CD14-positive monocyte (primary cell): Measurements from ENCODE around the gene XRCC4. TPM values are rescaled to one million over a fixed set of nuclear protein-coding genes. Genes with fewer than 3 reads are reported as not detected.

Experiments used
- DNase-seq, 3 donors: peaks; one replicate each; pipeline ENCODE4 v3.0.0-alpha.2; 2011 to 2022
- H2AFZ ChIP-seq: 2 replicates; pipeline ENCODE4 v1.6.0; 2012; ENCODE audit warnings: mild to moderate bottlenecking, low read depth, low read length, inconsistent platforms; ENCODE audit not compliant: insufficient read depth, poor library complexity, severe bottlenecking
- H3K27ac ChIP-seq, 2 donors: 1 replicate in 1 of 2; 2 replicates in 1 of 2; pipeline ENCODE4 v1.5.1; 2012 to 2013; ENCODE audit warnings: low read length in 2 of 2, control low read depth in 1 of 2, inconsistent platforms in 1 of 2, low read depth in 1 of 2, mild to moderate bottlenecking in 1 of 2
- H3K27me3 ChIP-seq, 2 donors: one replicate each; pipeline versions ENCODE4 v1.6.0 to v1.6.1; 2011 to 2013; ENCODE audit warnings: low read length in 2 of 2; ENCODE audit not compliant: control insufficient read depth in 2 of 2, insufficient read depth in 2 of 2
- H3K36me3 ChIP-seq, 2 donors: replicated peaks in 1 of 2; 1 replicate in 1 of 2; 2 replicates in 1 of 2; pipeline versions ENCODE4 v1.5.1 to v1.6.1; 2012 to 2013; ENCODE audit warnings: low read length in 2 of 2, control low read depth in 1 of 2, inconsistent platforms in 1 of 2, mild to moderate bottlenecking in 1 of 2; ENCODE audit not compliant: insufficient read depth in 2 of 2, control insufficient read depth in 1 of 2
- H3K4me1 ChIP-seq, 2 donors: 1 replicate in 1 of 2; 2 replicates in 1 of 2; pipeline versions ENCODE4 v1.5.1 to v1.6.1; 2012 to 2013; ENCODE audit warnings: low read length in 2 of 2, control low read depth in 1 of 2, inconsistent platforms in 1 of 2, mild to moderate bottlenecking in 1 of 2, moderate library complexity in 1 of 2; ENCODE audit not compliant: insufficient read depth in 2 of 2, control insufficient read depth in 1 of 2
- H3K4me2 ChIP-seq: replicated peaks from 2 replicates; pipeline ENCODE3; 2012; ENCODE audit warnings: low read length, moderate library complexity, mild to moderate bottlenecking; ENCODE audit not compliant: poor library complexity, severe bottlenecking; ENCODE audit errors: extremely low read depth
- H3K4me3 ChIP-seq, 3 experiments: fragments of 200-600 bp in 1 of 3; sonication (generic) in 1 of 3; replicated peaks in 1 of 3; 1 replicate in 2 of 3; 2 replicates in 1 of 3; pipeline ENCODE4 v1.5.1; 2011 to 2013; ENCODE audit warnings: low read length in 3 of 3, mild to moderate bottlenecking in 3 of 3, control low read depth in 2 of 3, low read depth in 2 of 3, inconsistent platforms in 1 of 3, moderate library complexity in 1 of 3
- H3K79me2 ChIP-seq: 2 replicates; pipeline ENCODE4 v1.6.0; 2012; ENCODE audit warnings: mild to moderate bottlenecking, control low read depth, inconsistent platforms, low read length, moderate library complexity; ENCODE audit not compliant: insufficient read depth
- H3K9ac ChIP-seq: 2 replicates; pipeline ENCODE4 v1.6.0; 2017; ENCODE audit warnings: low read length, mild to moderate bottlenecking; ENCODE audit not compliant: insufficient read depth, poor library complexity, severe bottlenecking
- H3K9me3 ChIP-seq, 2 donors: replicated peaks in 1 of 2; 1 replicate in 1 of 2; 2 replicates in 1 of 2; pipeline versions ENCODE4 v1.5.1 to v1.6.1; 2012 to 2013; ENCODE audit warnings: low read length in 2 of 2, control low read depth in 1 of 2; ENCODE audit not compliant: control insufficient read depth in 1 of 2, insufficient read depth in 1 of 2
- H4K20me1 ChIP-seq: 2 replicates; pipeline ENCODE4 v1.6.0; 2012; ENCODE audit warnings: mild to moderate bottlenecking, low read length, control low read depth, moderate library complexity; ENCODE audit not compliant: insufficient read depth
- H3K27ac Mint-ChIP-seq, 7 donors: one replicate each; pipeline ENCODE4 v1.8.0; 2020; ENCODE audit warnings: mild to moderate bottlenecking in 7 of 7, mixed read lengths in 7 of 7, moderate library complexity in 6 of 7, inconsistent platforms in 2 of 7
- H3K27me3 Mint-ChIP-seq, 3 donors: one replicate each; pipeline ENCODE4 v1.8.0; 2021 to 2022; ENCODE audit warnings: low read depth in 3 of 3, mild to moderate bottlenecking in 3 of 3, mixed read lengths in 3 of 3, moderate library complexity in 3 of 3, inconsistent platforms in 1 of 3
- H3K36me3 Mint-ChIP-seq, 2 donors: one replicate each; pipeline ENCODE4 v1.8.0; 2020; ENCODE audit warnings: mixed read lengths in 2 of 2, inconsistent platforms in 1 of 2, mild to moderate bottlenecking in 1 of 2
- H3K4me1 Mint-ChIP-seq: one replicate; pipeline ENCODE4 v1.8.0; 2020; ENCODE audit warnings: mild to moderate bottlenecking, mixed read lengths
- H3K4me3 Mint-ChIP-seq, 2 donors: one replicate each; pipeline ENCODE4 v1.8.0; 2020; ENCODE audit warnings: mild to moderate bottlenecking in 2 of 2, mixed read lengths in 2 of 2, moderate library complexity in 1 of 2
- H3K9me3 Mint-ChIP-seq, 7 donors: one replicate each; pipeline ENCODE4 v1.8.0; 2020 to 2022; ENCODE audit warnings: mixed read lengths in 7 of 7, mild to moderate bottlenecking in 6 of 7, moderate library complexity in 6 of 7, inconsistent platforms in 2 of 7
- CTCF ChIP-seq: fragments of 200-600 bp; IDR thresholded peaks from one replicate; pipeline ENCODE4 v1.8.0; 2022; ENCODE audit warnings: antibody characterized with exemption, mild to moderate bottlenecking
- WGBS: methylation state at CpG from one replicate; pipeline ENCODE4 v1.1.5; 2013; ENCODE audit warnings: missing lambda C conversion rate; ENCODE audit not compliant: insufficient coverage; 5-methylcytosine and 5-hydroxymethylcytosine counted together
- intact Hi-C, 2 donors: fragments of 100-400 bp; cut with micrococcal nuclease; formaldehyde crosslinking; loops; one replicate each; pipeline versions ENCODE4 v1.15.0 to v1.15.1; 2023
- polyA plus RNA-seq, 3 donors: library from polyadenylated mRNA; depleted of rRNA in 1 of 3; unstranded in 2 of 3; stranded (reverse) in 1 of 3; fragments of 300-500 nt in 2 of 3; fragments of >200 nt in 1 of 3; fragmentation: Illumina TruSeq in 2 of 3; gene quantifications; 1 replicate in 2 of 3; 2 replicates in 1 of 3; pipeline ENCODE4 v1.2.3, GENCODE V29; 2012 to 2021

Gene XRCC4
- polyA plus RNA-seq, 3 donors, result 4.0 to 21.8 (median 16.3) TPM

DNA sequence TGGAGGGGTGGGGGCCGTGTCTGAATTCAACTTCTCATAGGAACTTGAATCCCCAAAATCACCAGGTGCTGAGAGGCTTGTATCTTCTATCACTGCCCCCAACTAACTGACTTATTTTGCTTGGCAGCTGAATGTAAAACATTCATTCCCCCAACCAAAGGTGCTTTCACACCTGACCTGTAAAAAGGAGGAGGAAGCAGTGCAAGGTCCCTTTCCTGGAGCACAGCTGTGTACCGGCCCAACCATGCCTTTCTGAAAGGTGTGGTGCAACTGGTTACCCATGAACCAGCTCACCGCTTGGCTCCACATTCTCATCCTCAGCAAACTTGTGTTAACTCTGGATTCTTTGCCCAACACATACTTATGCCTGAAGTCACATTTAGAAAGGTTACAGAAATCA, 34.8 kb upstream of the XRCC4 start:
- no peak for DNase-seq
- no CpG with 5 or more reads among the region's 3 CpGs for WGBS
- Histone ChIP-seq H3K9ac (no peak overlapping the region), H3K27ac (no peak overlapping the region), H3K9me3 (no peaks in the 10 kb centered on the region), H3K79me2 (no peaks in the 10 kb centered on the region), H2AFZ (no peak overlapping the region), H3K36me3 (no peaks in the 10 kb centered on the region), H3K27me3 (no peaks in the 10 kb centered on the region), H3K4me1 (no peaks in the 10 kb centered on the region), H3K4me2 (no peak overlapping the region), H4K20me1 (no peaks in the 10 kb centered on the region), H3K4me3 (no peak overlapping the region)
- Mint-ChIP-seq H3K27me3 (peaks cover 0 to 2% (median 1%) of the 10 kb centered on the region in 3 donors), H3K4me1 (no peaks in the 10 kb centered on the region), H3K9me3 (no peaks in the 10 kb centered on the region), H3K27ac (no peak overlapping the region), H3K4me3 (no peak overlapping the region), H3K36me3 (peaks cover 12 to 18% of the 10 kb centered on the region in 2 donors)
- TF ChIP-seq CTCF, result no peak
- intact Hi-C loops, result no loop called here

GRCh38 chr5:83044926-83045325, 32.4 kb upstream of the XRCC4 start:
- no peaks in the 10 kb centered on the region for H3K79me2 ChIP-seq
- peaks cover 0 to 6% of the 10 kb centered on the region in 2 donors for H3K36me3 ChIP-seq
- no peak overlapping the region for H3K27ac ChIP-seq
- no peaks in the 10 kb centered on the region for H3K9me3 ChIP-seq
- Mint-ChIP-seq H3K36me3 (peaks cover 15 to 24% of the 10 kb centered on the region in 2 donors), H3K4me3 (no peak overlapping the region), H3K27ac (no peak overlapping the region), H3K27me3 (peaks cover 0 to 2% (median 0%) of the 10 kb centered on the region in 3 donors), H3K9me3 (peaks cover 0 to 2% (median 0%) of the 10 kb centered on the region in 7 donors), H3K4me1 (no peaks in the 10 kb centered on the region)
- no peak overlapping the region for H3K9ac ChIP-seq
- intact Hi-C loops, result no loop called here
- no peak overlapping the region for H3K4me2 ChIP-seq
- H3K4me1 ChIP-seq, result no peaks in the 10 kb centered on the region
- no peak overlapping the region for H2AFZ ChIP-seq
- no peaks in the 10 kb centered on the region for H3K27me3 ChIP-seq
- DNase-seq, result no peak
- no CpG with 5 or more reads among the region's 2 CpGs for WGBS
- TF ChIP-seq CTCF, result no peak
- no peak overlapping the region for H3K4me3 ChIP-seq
- no peaks in the 10 kb centered on the region for H4K20me1 ChIP-seq
